HPDE6-E6E7 (cell line): ENCODE measurements around the gene SLC25A10.
A peak's percentile ranks its signal among the peaks of the same experiment; 100 is the strongest.

Source experiments
- DNase-seq: peaks from one replicate; pipeline ENCODE4 v3.0.0; 2011; ENCODE audit warnings: missing footprints; ENCODE audit errors: extremely low spot score

SLC25A10 gene

DNA sequence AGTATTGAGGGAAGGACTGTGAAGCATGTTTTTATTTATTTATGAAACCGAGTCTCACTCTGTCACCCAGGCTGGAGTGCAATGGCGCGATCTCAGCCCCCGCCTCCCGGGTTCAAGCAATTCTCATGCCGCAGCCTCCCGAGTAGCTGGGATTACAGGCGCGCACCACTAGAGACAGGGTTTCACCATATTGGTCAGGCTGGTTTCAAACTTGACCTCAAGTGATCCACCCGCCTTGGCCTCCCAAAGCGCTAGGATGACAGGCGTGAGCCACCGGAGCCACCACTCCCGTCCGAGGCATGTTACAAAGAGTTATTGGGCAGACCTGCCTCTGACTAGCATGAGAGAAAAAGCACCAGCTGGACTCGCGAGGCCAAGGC, 5.9 kb upstream of the SLC25A10 start:
- DNase-seq = no peak

DNA sequence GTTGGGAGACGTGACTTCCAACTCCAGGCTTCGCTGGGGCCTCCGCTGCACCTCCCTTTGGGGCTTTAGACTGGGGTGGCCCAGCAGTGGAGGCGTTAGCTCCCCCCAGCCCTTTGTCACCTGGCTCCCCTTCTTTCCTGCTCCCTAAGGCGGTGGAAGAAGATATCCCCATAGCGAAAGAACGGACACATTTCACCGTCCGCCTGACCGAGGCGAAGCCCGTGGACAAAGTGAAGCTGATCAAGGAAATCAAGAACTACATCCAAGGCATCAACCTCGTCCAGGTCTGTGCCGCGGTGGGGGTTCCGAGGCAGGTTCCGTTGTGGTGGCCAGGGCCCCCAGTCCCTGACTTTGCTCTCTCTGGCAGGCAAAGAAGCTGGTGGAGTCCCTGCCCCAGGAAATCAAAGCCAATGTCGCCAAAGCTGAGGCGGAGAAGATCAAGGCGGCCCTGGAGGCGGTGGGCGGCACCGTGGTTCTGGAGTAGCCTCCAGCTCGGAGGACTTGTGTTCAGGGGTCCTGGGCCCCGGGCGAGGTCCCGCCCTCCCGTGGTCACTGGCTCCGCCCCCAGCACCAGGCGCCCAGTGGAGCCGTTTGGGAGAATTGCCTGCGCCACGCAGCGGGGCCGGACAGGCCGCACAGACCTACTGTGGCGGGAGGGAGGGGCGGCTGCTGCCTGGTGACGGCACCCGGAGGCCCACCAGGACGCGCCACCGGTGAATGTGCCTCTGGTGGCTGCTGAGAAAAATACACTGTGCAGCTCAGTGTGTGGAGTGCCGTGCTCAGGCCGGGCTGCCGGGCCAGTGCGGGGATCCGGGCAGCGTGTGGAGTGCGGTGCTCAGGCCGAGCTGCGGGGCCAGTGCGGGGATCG, 5.1 kb upstream of the SLC25A10 start:
- DNase-seq = no peak

DNA sequence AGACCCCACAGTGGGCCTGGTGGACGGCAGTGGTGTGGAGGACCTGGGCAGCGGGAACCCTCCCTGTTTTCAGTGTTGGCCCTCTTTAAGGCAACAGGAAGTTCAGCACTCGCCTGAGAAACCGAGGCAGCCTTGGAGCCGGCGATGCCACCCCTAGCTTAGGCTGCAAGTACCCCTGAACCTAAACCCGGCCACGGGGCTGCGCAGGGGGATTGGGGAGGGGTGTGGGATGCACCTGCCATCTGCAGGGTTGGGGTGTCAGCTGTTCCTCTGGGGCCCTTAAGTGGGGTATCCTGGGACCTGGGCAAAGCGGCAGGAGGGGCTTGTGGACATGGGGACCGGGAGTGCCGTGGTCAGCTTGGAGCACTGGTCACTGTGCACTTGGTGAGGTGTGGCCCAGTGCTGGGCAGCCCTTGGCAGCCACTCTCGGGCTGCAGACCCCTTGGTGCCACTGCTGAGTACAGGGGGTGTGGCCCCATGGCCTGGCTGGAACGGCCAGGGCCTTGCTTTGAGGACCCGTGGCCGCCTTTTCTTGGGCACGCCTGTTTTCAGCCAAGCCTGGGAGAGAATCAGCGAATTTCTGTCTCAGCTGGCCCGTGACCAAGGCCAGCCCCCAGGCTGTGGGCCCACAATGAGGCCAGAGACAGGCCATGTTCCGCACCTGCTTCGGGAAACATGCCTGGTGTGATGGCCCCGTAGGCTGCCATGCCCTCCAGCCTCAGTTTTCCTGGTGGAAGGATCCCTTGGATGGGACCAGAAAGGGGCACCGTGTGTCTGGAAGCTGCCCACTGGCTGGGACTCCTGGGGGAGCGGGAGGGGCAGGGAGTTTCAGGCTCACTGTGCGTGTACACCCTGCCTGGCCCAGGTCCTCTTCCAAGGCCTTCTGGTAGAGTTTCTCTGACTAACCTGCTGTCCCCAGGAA, 4.1 kb upstream of the SLC25A10 start:
- DNase-seq = no peak

DNA sequence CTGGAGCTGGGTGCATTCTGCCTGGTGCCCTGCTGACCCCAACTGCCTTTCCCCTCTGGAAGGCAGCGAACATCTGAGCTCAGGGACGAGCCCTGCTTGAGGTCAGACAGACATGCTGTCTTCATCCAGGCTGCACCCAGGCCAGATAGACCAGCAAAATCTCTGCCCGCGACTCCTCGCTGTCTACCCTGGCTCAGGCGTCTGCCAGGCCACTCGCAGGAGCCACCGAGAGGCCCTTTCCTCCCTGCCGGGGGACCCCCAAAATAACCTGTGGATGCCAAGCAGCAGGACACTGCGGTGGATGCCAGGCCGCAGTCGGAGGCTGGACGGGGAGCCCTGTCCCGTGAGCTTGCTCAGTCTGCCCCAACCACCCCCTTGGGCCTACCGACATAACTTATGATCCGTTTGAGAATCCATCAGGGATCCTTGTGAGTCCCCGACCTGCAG, 3.3 kb upstream of the SLC25A10 start:
- DNase-seq = no peak

DNA sequence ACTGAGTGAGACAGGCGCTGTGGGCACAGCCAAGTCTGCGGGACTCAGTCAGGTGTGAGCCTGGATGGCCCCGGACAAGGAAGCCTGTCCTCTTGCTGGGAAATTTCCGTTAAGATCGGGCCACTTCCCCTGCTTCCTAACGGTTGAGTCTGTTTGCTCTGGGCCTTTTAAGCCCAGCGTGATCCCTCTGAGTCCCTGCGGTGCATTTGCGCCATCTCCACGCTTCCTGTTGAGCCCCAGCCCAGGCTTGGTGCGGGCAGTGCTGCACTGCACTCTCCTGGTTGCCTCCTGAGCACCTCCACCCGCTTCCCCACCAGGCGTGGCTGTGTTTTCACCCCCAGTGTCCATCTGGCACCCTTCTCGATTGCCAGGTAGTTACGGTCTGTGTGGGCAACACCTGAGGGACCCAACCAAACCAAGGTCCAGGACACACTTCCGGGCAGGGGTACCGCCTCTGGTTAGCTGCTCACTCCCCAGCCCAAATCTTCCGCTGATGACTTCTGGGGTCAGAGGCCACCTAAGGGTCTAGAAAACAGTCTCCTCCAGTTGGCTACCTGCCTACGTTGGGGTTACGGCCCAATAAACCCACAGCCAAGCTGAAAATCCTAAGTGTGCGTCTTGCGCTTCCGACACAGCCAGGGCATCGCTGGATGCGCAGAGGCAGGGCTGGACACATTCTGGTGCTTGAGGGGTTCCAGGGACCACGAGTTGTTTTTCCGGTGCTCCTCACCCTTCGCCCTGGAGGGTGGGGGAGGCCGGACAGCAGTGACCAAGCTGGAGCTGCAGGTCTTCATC, 1.4 kb upstream of the SLC25A10 start:
- DNase-seq = no peak

DNA sequence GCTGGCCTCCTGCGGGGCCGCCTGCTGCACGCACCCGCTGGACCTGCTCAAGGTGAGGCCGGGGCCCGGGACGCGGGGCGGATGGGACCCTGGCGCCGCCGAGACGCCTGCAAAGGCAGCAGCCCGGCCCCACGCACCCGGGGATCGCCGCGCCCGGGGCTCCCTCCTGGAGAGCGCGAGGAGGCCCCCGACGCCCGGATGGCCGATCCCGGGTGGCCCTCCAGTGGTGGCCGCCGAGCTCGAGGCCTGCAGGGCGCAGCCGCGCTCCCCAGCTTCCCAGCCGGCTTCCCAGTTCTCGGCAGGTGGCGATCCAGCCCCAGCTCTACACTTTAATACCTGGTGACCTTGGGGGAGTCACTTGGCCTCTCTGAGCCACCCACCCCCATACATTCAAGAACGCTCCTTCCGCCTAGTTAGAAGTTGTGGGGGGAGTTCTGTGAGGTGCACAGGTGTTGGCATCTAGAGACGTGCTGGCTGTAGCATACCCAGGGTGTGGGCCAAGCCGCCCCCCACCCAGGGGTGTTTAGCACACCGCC, 452 bp downstream of the SLC25A10 start:
- DNase-seq = peak; percentile 52

DNA sequence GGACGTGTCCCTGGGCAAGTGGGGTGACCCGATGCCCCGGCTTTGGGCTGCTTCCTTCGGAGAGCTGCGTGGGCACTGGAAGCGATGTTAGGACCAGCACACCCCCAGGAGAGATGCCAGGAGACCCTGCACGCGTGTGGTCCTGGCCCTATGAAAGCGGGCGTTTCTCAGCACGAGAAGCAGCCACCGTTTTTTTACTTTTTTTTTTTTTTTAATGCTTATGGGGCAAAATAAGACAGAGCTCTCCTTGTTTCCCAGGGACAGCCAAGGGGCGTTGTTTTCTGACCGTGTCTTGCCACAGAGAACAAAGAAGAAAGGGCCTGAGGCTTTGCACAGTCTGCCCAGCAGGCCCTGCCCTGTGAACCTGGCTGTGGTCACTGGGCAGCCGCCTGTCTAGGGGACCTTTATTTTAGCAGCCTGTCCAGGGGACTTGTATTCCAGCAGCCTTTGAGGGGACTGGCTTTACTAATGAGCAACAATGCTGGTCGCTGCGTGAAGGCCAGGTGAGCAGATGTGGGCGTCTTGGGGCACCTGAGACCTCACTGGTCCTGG, 996 bp downstream of the SLC25A10 start:
- no peak for DNase-seq

DNA sequence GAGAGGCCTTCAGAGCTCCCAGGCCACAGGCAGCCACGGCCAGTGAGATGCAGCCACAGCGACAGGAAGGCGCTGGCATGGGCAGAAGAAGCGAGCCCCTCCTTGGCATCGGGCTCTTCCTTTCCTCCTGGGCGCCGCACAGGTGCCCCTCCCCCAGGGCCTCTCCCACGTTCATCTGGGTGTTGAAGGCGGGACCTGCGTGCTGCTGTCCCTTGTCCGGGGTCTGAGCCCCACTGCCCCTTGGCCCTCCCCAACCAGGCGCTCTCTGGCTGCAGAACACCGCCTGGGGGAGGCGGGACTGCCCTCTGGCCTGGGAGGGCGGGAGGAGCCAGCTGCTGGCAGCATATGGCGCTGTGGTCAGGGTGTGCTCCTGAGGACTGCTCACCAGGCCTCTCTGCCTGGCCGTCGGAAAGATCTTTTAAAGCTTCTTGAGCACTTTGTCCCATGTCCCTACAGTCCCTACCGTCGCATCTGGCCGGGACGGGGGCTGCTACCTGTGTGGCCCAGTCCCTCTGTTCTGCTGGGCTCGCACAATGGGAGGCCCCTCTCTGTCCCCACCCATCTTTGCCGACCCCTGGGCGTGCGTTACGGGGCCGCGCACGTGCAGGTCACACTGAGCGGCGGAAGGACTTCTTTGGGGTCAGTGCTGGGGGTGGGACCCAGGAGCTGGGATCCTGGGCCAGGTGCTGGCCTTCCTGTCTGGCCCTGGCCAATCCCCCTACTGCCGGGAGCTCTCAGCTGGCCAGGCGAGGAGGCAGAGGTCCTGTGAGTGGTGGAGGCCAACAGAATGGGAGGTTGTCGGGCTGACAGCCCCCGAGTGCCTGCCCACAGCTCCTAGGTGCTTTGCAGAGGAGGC, 1.7 kb downstream of the SLC25A10 start:
- DNase-seq = no peak

DNA sequence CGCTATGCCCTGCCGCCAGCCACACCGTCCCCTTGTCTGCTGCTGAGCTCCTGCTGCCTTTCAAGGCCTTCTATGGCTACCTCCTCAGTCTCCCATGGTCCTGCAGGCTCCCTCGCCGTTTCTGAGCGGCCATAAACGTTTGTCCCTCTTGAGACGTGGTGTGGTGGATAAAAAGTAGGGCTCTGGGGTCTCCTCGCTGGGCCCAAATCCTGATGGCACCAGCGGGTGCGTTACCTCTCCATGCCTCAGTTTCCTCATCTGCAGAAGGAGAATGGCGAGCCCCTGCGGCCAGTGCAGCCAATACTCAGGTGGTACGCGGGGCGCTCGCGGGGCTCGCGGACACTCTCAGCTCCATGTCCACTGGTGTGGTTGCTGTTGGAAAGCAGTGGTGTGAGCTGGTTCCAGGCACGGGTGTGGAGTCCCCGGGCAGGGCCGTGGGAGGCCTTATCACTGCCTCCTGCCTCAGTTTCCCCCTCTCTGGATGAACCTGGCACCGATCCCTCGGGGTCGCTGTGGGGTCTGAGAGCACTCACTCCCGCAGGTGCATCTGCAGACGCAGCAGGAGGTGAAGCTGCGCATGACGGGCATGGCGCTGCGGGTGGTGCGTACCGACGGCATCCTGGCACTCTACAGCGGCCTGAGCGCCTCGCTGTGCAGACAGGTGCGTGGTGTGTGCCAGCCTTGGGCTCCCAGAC, 2.5 kb downstream of the SLC25A10 start:
- no peak for DNase-seq

DNA sequence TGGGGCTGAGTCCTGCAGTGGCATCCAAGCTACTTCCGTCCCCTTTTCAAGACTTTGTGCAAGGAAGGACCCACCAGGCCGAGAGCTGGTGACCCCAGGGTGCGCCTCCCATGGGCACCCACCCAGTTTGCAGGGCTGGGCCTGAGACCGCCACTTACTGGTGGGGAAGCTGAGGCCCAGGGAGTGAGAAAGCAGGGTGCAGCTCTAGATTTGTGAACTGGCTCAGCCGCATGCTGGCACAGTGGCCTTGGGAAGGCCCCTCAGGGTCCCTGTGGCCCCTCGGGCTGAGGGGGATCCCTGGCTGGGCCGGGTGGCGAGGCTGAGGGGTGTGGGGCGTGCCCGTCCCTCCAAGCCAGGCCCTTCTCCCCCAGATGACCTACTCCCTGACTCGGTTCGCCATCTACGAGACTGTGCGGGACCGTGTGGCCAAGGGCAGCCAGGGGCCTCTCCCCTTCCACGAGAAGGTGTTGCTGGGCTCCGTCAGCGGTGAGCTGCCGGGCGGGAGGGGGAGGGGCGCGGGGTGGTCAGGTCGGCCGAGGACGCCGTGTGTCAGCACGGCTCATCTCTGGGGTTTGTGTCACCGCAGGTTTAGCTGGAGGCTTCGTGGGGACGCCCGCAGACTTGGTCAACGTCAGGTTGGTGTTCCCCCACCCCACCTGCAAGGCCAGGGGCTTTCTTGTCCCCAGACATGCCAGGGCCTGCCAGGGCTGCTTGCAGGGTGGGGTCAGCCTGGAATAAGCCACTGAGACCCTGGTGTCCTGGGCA, 3.2 kb downstream of the SLC25A10 start:
- DNase-seq = no peak

DNA sequence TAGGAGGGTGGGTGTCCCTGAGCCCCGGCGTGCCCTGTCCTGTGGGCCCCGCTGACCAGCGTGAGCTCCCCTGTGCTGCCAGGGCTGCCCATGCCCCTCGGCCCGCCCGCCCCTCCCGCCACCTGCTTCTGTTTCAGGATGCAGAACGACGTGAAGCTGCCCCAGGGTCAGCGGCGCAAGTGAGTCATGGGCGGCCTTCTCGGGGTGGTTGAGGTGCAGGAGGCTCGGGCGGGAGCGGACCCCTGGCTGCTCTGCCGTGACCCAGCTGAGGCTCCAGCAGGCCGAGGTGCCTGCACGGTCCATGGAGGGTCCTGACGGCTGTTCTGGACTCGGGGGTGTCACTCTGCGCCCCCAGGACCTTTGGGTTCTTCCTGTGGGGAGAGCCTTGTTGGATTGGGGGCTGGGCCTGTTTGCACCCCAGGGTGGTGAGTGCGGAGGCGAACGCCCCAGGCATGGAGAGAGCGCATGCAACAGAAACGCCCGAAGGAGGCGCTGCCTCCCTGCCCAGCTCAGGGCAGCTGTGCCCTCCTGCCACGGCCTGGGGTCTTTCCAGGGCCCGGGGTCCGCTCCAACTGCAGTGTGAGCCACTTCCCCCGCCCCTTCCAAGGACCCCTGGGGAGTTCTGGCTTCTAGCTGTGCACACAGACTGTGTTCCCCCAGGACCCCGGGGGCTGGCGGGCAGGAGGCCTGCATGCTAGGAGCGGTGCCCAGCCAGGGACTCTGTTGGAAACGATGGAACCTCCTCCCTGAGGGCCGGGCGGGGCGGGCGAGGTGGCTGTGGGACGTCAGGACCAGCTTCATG, 4.0 kb downstream of the SLC25A10 start:
- no peak for DNase-seq

DNA sequence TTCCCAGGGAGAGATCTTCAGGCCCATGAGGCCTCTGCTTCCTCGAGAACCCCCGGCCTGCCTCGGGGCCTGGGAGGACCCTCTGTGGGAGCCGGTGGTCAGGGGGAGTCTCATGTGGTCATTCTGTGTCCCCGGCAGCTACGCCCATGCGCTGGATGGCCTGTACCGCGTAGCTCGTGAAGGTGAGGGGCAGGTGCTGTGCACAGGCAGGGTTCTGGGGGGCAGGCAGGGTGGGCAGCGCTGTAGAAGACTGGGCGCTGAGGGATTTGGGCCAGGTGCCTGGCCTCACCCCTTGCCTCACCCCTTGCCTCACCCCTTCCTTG, 4.6 kb downstream of the SLC25A10 start:
- DNase-seq = no peak

DNA sequence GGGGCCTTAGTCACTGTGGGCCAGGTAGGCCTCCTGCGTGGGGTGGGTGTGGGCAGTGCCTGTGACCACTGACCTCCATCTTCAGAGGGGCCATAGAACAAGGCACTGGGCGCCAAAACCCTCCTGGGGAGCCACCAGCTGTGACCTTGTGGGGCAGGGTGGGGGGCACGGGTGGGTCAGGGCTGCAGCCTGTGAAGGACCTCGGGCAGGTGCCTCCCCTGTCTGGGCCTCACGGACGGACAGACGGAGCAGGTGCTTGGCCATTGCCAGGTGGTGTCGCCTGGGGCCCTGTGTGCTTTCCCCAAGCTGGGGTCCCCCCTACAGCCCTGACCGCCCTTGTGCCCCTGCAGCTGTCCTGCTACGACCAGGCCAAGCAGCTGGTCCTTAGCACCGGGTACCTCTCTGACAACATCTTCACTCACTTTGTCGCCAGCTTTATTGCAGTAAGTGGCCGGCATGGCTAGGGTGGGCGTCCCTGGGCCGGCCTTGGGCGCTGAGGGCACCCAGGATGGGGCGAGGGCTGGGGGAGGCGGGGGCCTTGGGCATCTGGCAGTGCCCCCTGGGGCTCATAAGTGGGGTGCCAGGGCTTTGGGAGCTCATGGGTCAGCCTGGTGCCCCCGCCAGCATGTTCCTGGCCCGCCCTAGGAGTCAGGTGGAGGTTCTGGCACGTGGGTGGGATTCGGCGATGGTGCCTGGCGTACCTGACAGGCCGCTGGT, 5.1 kb downstream of the SLC25A10 start:
- no peak for DNase-seq

DNA sequence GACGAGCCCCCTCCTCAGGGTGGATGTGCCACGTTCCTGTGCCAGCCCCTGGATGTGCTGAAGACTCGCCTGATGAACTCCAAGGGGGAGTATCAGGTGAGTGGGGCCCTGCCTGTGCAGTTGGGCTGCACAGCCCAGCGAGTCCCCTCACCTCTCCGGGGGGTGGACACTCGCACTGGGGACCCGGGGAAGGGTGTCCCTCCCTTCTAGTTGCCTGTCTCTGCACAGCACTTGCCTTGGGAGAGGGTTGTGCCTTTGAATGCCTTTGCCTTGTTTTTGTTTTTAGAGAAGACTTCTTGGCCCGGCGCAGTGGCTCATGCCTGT, 5.6 kb downstream of the SLC25A10 start:
- no peak for DNase-seq

DNA sequence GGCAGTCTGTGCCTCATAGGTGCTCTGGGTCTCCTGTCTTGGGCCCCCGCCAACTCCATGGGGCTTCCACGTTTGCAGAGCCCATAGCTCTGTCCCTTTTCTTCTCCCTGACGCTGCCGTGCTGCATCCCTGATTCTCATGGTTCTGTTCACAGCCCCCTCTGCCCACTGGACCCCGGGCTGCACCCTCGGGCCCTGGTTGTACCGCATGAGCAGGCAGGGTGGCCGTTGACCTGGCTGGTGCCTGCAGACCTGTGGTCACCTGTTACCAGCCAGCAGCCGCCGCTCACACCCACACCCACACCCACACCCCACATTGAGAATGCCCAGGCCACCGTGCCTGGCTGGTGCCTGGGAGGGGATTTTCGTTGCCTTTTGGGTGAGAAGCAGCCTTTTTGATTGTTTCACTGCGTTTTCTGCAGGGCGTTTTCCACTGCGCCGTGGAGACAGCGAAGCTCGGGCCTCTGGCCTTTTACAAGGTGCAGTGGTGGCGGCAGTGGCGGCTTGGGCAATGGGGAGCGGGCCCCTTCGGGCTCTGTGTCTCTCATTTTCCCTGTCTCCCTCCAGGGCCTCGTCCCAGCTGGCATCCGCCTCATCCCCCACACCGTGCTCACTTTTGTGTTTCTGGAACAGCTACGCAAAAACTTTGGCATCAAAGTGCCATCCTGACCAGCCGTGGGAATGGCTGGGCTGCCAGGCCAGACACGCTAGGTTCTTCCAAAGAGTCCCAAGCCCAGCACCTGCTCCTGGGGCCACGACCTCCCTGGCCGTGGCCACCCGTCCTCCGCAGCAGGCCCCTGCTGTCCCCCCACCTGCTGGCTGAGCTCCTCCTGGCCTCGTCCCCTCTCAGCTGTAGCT, 7.6 kb downstream of the SLC25A10 start:
- DNase-seq = no peak

DNA sequence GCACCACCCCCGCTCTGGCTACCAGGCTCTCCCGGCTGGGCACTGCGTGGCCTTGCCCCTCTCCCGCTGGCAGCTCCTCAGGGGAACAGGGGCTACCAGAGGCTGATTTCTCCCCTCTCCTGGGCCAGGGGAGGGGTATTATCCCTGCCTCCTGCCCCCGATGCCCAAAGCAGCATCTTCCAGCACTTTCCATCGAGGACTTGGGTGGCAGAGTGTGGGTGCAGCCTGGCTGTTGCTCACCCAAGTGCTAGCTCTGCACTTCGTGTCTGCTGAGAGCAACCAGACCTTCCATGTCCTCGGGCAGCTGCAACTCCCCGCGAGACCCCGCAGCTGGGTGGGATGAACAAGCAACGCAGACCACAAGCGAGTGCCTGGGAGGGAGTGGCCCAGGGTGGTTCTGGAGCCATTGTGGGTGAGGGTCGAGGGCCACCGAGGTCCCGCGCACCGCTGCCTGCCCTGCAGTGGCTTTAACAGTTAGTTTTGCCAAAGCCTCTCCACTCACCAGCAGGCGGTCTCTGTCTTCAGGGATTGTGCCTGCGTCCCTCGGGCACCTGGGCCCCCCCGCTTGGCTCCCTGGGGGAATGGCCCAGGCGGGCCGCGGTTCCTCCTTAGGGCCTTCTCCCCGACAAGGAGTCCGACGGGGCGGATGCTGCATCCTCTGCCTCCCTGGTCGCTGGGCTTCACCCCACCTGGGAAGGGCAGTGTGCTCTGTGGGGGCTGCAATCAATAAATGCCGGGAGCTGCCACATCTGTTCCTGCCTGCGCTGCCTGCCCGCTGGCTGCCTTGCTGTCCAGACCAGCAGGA, 8.4 kb downstream of the SLC25A10 start:
- no peak for DNase-seq
